K562 (cell line): Measurements from ENCODE around the gene FKBP9. TPM values are rescaled to one million over a fixed set of nuclear protein-coding genes. Genes with fewer than 3 reads are reported as not detected.
A peak's percentile ranks its signal among the peaks of the same experiment; 100 is the strongest.

ENCODE experiments used
- AFF4 ChIP-seq: sonication (generic); formaldehyde crosslinking; IDR thresholded peaks from 2 replicates; pipeline ENCODE4 v1.8.0; 2023; ENCODE audit warnings: mild to moderate bottlenecking, missing genetic modification reagents
- CBX3 ChIP-seq, 2 experiments: IDR thresholded peaks; 1 replicate in 1 of 2; 2 replicates in 1 of 2; pipeline ENCODE4 v1.6.1; 2012; ENCODE audit warnings: inconsistent platforms in 2 of 2, low read length in 2 of 2, borderline replicate concordance in 1 of 2, control low read depth in 1 of 2
- CREB5 ChIP-seq: fragments of 250-450 bp; sonication (Bioruptor Pico); IDR thresholded peaks from 2 replicates; pipeline ENCODE4 v1.5.0; 2020; ENCODE audit warnings: mild to moderate bottlenecking
- ELF4 ChIP-seq: fragments of 450-650 bp; formaldehyde crosslinking; IDR thresholded peaks from 2 replicates; pipeline ENCODE4 v1.4.0; 2022; ENCODE audit warnings: missing genetic modification characterization
- ETV5 ChIP-seq: sonication (generic); formaldehyde crosslinking; IDR thresholded peaks from 2 replicates; pipeline ENCODE4 v1.4.0; 2020; ENCODE audit warnings: low read depth, mild to moderate bottlenecking, missing genetic modification reagents
- PHTF2 ChIP-seq: fragments of 250-450 bp; sonication (Bioruptor Pico); IDR thresholded peaks from 2 replicates; pipeline ENCODE4 v1.5.0; 2021; ENCODE audit warnings: mild to moderate bottlenecking
- POLR2AphosphoS2 ChIP-seq: IDR thresholded peaks from 2 replicates; pipeline ENCODE4 v1.6.1; 2012; ENCODE audit warnings: low read length, improper control_type of control experiment
- SIN3A ChIP-seq, 2 experiments: fragments of 150-350 bp in 1 of 2; IDR thresholded peaks; 2 replicates each; pipeline ENCODE4 v1.6.1; 2011 to 2016; ENCODE audit warnings: borderline replicate concordance in 2 of 2, low read depth in 2 of 2, low read length in 2 of 2, mild to moderate bottlenecking in 2 of 2, moderate library complexity in 2 of 2; ENCODE audit not compliant: control insufficient read depth in 1 of 2
- SMAD1 ChIP-seq: fragments of 150-350 bp; IDR thresholded peaks from 2 replicates; pipeline ENCODE4 v1.6.1; 2014; ENCODE audit warnings: low read length, low read depth; ENCODE audit not compliant: partially characterized antibody
- SMARCA4 ChIP-seq: fragments of 450-650 bp; IDR thresholded peaks from 2 replicates; pipeline ENCODE4 v1.6.1; 2016
- ZNF311 ChIP-seq: fragments of 250-450 bp; sonication (Bioruptor Pico); IDR thresholded peaks from 2 replicates; pipeline ENCODE4 v1.4.0; 2020; ENCODE audit warnings: mild to moderate bottlenecking, moderate library complexity
- ZNF639 ChIP-seq, 2 experiments: fragments of 200-800 bp in 1 of 2; sonication (Bioruptor generic) in 1 of 2; sonication (generic) in 1 of 2; formaldehyde crosslinking in 1 of 2; IDR thresholded peaks in 1 of 2; conservative IDR thresholded peaks in 1 of 2; 2 replicates each; pipeline versions ENCODE4 v1.5.0 to v1.6.1; 2016 to 2020; ENCODE audit warnings: missing compliant biosample characterization in 1 of 2, missing genetic modification characterization in 1 of 2, missing genetic modification reagents in 1 of 2
- ZNF717 ChIP-seq: fragments of 250-450 bp; sonication (Bioruptor Pico); IDR thresholded peaks from 2 replicates; pipeline ENCODE4 v1.5.0; 2021
- polyA plus RNA-seq, 8 experiments: library from polyadenylated mRNA; depleted of rRNA in 4 of 8; stranded (reverse) in 5 of 8; unstranded in 3 of 8; fragments of >200 nt; fragmentation: Nextera tagmentation in 2 of 8; fragmentation: Illumina TruSeq in 1 of 8; extraction: Ambion mirVana in 2 of 8; extraction: Trizol in 1 of 8; gene quantifications; 2 replicates each; pipeline versions ENCODE4 v1.2.1 to v1.2.3, GENCODE V29; 2011 to 2014; ENCODE audit warnings: inconsistent platforms in 1 of 8, missing spikeins in 1 of 8
- total RNA-seq, 7 experiments: library from RNA; depleted of rRNA in 6 of 7; stranded (reverse); fragments of >200 nt in 6 of 7; fragmentation: Illumina TruSeq in 2 of 7; extraction: Trizol in 2 of 7; gene quantifications; 2 replicates each; pipeline versions ENCODE4 v1.2.1 to v1.2.3, GENCODE V29; 2011 to 2021; ENCODE audit warnings: low replicate concordance in 1 of 7
- TF ChIP-seq, protein P1 (sequence below): sonication (generic); formaldehyde crosslinking; IDR thresholded peaks from 2 replicates; pipeline ENCODE4 v1.8.0; 2022; ENCODE audit warnings: missing genetic modification reagents, mild to moderate bottlenecking, moderate library complexity, borderline replicate concordance
- TF ChIP-seq, protein P2 (sequence below), 2 experiments: fragments of 250-450 bp in 1 of 2; fragments of 450-650 bp in 1 of 2; sonication (Bioruptor Pico) in 1 of 2; IDR thresholded peaks; 2 replicates each; pipeline versions ENCODE4 v1.6.1 to v1.8.0; 2016 to 2021; ENCODE audit warnings: mild to moderate bottlenecking in 2 of 2, moderate library complexity in 2 of 2, missing compliant biosample characterization in 1 of 2, missing genetic modification characterization in 1 of 2
- TF ChIP-seq, protein P3 (sequence below): fragments of 200-800 bp; sonication (Bioruptor generic); IDR thresholded peaks from 2 replicates; pipeline ENCODE4 v1.6.1; 2017; ENCODE audit warnings: missing genetic modification characterization, missing compliant biosample characterization

FKBP9 gene
- total and polyA plus RNA-seq, 9 of the 15 experiments (the other 6 are each of a cell fraction or from before 2014, with no cell fraction given): 5.9 to 23.7 (median 15.8) TPM

DNA sequence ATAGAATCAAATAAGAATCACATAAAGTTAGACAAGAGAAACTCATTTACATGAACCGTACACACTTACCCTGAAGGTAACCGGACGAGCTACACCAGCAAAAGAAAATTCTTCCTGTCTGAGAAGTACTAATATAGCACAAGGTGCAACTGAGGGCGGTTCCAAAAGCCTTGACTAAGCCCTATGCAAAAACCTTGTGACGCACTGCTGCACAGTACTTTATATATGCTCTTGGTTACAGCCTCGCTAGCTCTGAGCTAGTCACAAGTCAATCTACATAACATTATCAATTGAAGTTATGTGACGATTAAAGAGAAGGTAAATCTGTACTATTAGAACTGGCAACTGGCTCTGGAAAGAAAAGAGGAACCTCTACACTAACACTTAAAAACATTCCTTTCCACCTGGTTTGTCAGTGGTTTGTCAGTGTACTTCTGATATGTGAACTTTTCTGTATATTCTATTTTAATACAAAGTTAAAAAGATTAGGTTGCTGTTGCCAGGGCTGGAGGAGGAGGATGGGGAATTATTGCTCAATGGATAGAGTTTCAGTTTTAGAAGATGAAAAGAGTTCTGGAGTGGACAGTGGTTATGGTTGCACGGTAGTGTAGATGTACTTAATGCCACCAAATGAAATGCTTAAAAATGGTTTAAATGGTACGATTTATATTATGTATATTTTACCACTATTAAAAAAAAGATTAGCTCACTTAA is 83.7 kb downstream of the FKBP9 start (continued):
- TF ChIP-seq CREB5 (CRISPR knock-in tag) (no peak), CBX3 (IDR thresholded peaks at IDR 0.05; ENCODE audit: borderline replicate concordance in 1 of 2, low read length in 2 of 2) (no peak), SMAD1 (no peak), ZNF311 (no peak), ZNF639 (CRISPR knock-in tag; conservative IDR thresholded peaks at IDR 0.05 in 1 of 2, IDR thresholded peaks at IDR 0.05 in 1 of 2) (no peak), PHTF2 (CRISPR knock-in tag) (no peak), ELF4 (CRISPR knock-in tag) (no peak), ETV5 (CRISPR knock-in tag) (no peak), POLR2AphosphoS2 (no peak), SMARCA4 (peak; percentile 33; the same call in 1 of the 2 replicates), SIN3A (IDR thresholded peaks at IDR 0.05; ENCODE audit: borderline replicate concordance in 2 of 2, control insufficient read depth in 1 of 2, low read depth in 2 of 2, low read length in 2 of 2) (no peak), AFF4 (no peak), ZNF717 (CRISPR knock-in tag) (no peak)
- TF ChIP-seq, protein P1, sequence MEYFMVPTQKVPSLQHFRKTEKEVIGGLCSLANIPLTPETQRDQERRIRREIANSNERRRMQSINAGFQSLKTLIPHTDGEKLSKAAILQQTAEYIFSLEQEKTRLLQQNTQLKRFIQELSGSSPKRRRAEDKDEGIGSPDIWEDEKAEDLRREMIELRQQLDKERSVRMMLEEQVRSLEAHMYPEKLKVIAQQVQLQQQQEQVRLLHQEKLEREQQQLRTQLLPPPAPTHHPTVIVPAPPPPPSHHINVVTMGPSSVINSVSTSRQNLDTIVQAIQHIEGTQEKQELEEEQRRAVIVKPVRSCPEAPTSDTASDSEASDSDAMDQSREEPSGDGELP: no peak
- TF ChIP-seq, protein P2, sequence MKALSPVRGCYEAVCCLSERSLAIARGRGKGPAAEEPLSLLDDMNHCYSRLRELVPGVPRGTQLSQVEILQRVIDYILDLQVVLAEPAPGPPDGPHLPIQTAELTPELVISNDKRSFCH (CRISPR knock-in tag; IDR thresholded peaks at IDR 0.05): no peak
- TF ChIP-seq, protein P2 (tag; IDR thresholded peaks at IDR 0.05): no peak
- TF ChIP-seq, protein P3, sequence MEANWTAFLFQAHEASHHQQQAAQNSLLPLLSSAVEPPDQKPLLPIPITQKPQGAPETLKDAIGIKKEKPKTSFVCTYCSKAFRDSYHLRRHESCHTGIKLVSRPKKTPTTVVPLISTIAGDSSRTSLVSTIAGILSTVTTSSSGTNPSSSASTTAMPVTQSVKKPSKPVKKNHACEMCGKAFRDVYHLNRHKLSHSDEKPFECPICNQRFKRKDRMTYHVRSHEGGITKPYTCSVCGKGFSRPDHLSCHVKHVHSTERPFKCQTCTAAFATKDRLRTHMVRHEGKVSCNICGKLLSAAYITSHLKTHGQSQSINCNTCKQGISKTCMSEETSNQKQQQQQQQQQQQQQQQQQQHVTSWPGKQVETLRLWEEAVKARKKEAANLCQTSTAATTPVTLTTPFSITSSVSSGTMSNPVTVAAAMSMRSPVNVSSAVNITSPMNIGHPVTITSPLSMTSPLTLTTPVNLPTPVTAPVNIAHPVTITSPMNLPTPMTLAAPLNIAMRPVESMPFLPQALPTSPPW (CRISPR knock-in tag): 0 out of 2 replicates have a peak, but pooled peaks have one; percentile 14
